Measurements from ENCODE around the gene ACTA2.
A peak's percentile ranks its signal among the peaks of the same experiment; 100 is the strongest.

Gene ACTA2

DNA sequence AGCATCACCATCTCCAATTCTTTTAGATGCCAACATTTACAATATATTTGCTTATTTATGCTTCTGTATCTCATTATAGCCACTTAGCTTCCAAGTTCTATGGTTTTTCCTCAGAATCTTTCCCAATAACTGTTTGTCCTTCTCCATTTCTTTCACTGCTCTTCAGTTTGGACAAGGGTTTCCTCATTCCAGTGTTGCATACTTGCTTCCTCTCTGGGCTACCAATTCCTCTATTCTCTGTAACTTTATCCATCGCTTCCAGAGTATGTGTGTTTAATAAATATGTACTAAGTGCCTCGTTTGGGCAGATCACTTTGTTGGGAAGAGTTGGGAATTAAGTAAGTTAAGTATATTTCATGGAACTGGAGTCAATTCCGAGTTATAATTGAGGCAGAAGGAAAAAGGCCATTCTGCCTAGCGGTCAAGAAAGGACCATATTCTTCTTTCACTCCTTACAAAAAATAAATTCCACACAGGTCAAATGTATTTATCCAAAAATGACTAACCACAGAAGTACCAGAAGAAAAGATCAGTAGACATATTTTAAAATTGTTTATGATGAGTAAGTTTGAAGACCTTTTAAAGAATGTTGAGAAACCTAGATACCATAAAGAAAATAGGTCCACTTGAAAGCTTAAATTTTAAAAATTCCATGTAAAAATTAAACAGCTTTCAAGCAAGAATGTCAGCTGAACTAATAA is 61.7 kb downstream of the ACTA2 start:
- ATAC-seq, result no peak

DNA sequence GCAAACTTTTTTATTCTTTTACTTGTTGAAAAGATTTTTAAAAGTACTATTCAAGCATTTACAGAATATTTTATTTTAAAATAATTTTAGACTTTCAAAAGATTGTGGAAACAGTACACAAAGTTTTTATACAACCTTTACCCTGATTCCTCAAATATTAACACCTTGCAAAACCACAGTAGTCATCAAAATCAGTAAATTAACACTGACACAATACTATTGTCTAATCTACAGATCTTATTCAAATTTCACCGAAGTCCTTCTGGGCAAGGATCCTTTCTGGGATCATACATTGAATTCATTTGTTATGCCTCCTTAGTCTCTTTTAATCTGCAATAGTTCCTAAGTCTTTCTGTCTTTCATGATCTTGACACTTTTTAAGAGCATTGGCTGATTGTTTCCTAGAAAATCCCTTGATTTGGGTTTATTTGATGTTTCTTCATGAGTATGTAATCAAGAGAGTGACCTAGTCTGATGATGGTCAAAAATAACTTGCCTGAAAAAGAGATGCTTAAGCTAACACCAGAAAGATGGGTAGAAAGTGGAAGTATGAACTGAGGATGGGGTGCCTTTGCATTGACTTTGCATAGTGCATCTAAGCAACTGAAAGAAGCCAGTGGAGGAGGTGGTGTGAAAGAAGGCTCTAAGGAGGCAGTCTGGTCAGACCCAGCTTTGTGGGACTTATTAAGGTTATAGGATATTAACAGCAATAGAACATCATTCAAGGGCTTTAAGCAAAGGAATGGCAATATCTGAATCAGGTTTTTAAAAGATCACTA is 62.8 kb downstream of the ACTA2 start:
- ATAC-seq, result peak in 1 of 2 donors; percentile 29

DNA sequence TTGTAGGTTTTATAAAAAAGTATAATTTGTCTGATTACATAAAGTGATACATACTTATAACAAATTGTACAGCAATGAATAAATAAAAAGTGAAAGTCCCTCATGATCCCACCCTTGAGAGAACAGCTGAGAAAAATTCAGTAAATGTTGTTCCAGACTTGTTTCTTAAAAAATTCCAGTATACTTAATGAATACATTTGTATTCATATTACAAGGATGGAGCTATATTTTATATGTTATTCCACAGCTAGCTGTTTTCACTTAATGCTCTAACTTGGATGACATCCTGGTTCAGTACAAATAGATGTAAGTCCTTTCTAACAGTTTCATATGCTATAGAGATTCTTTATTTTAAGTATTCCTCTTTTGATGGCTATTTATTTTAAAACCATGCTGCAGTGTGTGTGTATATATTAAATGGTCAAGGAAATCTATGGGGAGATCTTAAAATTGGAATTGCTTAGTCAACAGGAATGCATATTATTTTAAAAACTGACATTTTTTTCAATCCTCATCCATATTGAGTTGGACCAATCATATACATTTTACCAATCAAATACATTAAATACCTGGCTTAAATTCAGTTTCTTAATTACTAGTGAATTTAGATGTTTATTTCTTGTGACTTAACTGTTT is 63.6 kb downstream of the ACTA2 start:
- no peak for ATAC-seq

DNA sequence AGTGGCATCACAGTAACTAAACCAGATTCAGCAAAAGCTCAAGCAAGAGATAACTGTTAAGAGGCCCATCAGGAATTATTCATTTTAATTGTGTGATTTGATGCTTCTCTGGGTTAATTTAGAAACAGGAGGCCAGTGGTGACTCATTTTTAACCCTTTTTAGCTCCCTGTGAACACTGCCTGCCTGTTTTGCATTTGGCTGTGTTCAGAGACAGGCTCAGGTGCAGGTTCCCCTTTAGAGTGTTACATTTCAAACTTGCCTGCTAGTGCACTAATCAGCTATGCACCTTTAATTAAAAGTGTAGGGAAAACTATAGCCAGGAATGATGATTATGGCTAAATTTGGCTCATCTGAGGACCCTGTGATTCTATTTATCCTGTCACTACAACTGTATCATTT is 66.0 kb downstream of the ACTA2 start:
- peak; percentile 68 to 77 for ATAC-seq

All from activated CD4-positive, CD25-positive, alpha-beta regulatory T cell treated with anti-CD3 and anti-CD28 coated beads, Interleukin-2, amount 50 U/mL, for 24 hours (primary cell).